K562 (cell line): Measurements from ENCODE around the gene SLC9A3. TPM values are rescaled to one million over a fixed set of nuclear protein-coding genes. Genes with fewer than 3 reads are reported as not detected.

Experiments
- ATAC-seq: fragments of 200-7000 bp; cut with Tn5 transposase; 3 replicates; pipeline ENCODE4 v1.9.1; 2020; ENCODE audit warnings: moderate library complexity
- BruUV-seq: library from RNA; stranded (reverse); fragments of 400-500 nt; replicated peaks from 2 replicates; lab custom pipeline; 2021; lab: Mats Ljungman, UMichigan
- CTCF ChIA-PET: fragments of 300-600 bp; formaldehyde crosslinking; extraction: SDS; loops from one replicate; lab custom pipeline; 2021; ENCODE audit warnings: low intra/inter-chr PET ratio; lab: Yijun Ruan, JAX
- POLR2A ChIA-PET: fragments of 300-600, 350-650 bp; sonication (Branson Sonifier 250); formaldehyde crosslinking; extraction: SDS; loops from one replicate; lab custom pipeline; 2021; ENCODE audit warnings: antibody characterized with exemption, inconsistent platforms; lab: Yijun Ruan, JAX
- DNase-seq, 4 experiments: peaks; one replicate each; pipeline versions ENCODE4 v3.0.0 to v3.0.0-alpha.2; 2011 to 2018; ENCODE audit warnings: low spot score in 3 of 4, mixed read lengths in 3 of 4; ENCODE audit errors: extremely low read depth in 1 of 4
- FAIRE-seq: peaks from 2 replicates; lab custom pipeline; 2011; peaks lifted over from hg19 to GRCh38; lab: Jason Lieb, UNC
- H2AFZ ChIP-seq: 2 replicates; pipeline ENCODE4 v1.6.0; 2011; ENCODE audit warnings: low read depth, low read length, control low read depth, inconsistent platforms
- H3K27ac ChIP-seq: fragments of 200-600 bp; 3 replicates; pipeline ENCODE4 v1.8.0; 2011; ENCODE audit warnings: low read depth, mild to moderate bottlenecking, control low read depth, inconsistent platforms, low read length, moderate library complexity, mixed read lengths; ENCODE audit errors: extremely low read depth
- H3K27me3 ChIP-seq, 2 experiments: fragments of 300-600 bp in 1 of 2; 2 replicates in 1 of 2; 3 replicates in 1 of 2; pipeline versions ENCODE4 v1.6.0 to v1.8.0; 2011; ENCODE audit warnings: inconsistent platforms in 2 of 2, low read length in 2 of 2, mild to moderate bottlenecking in 1 of 2, mixed read lengths in 1 of 2, moderate library complexity in 1 of 2; ENCODE audit not compliant: control insufficient read depth in 2 of 2, insufficient read depth in 2 of 2
- H3K36me3 ChIP-seq: fragments of 300-600 bp; 3 replicates; pipeline ENCODE4 v1.8.0; 2011; ENCODE audit warnings: mild to moderate bottlenecking, low read length, inconsistent platforms; ENCODE audit not compliant: control insufficient read depth, insufficient read depth
- H3K4me1 ChIP-seq, 2 experiments: fragments of 200-600 bp in 1 of 2; replicated peaks in 1 of 2; 2 replicates in 1 of 2; 3 replicates in 1 of 2; pipeline versions ENCODE4 v1.5.1 to v1.8.0; 2011; ENCODE audit warnings: inconsistent platforms in 2 of 2, low read length in 2 of 2, mild to moderate bottlenecking in 1 of 2, mixed read lengths in 1 of 2, moderate library complexity in 1 of 2; ENCODE audit not compliant: control insufficient read depth in 2 of 2, insufficient read depth in 2 of 2
- H3K4me2 ChIP-seq: 2 replicates; pipeline ENCODE4 v1.6.1; 2011; ENCODE audit warnings: low read length, control low read depth, inconsistent platforms, mixed read lengths; ENCODE audit not compliant: insufficient read depth
- H3K4me3 ChIP-seq: fragments of 200-600 bp; sonication (generic), shearing (Covaris generic); 2 replicates; pipeline ENCODE4 v1.5.1; 2016; ENCODE audit warnings: control low read depth, inconsistent platforms
- H3K79me2 ChIP-seq: fragments of 200-600 bp; 3 replicates; pipeline ENCODE4 v1.8.0; 2011; ENCODE audit warnings: low read length, inconsistent platforms; ENCODE audit not compliant: control insufficient read depth, insufficient read depth
- H3K9ac ChIP-seq, 2 experiments: 2 replicates each; pipeline versions ENCODE4 v1.6.0 to v1.6.1; 2011; ENCODE audit warnings: low read depth in 2 of 2, low read length in 2 of 2, control low read depth in 1 of 2, inconsistent platforms in 1 of 2, mild to moderate bottlenecking in 1 of 2, mixed read lengths in 1 of 2; ENCODE audit not compliant: insufficient read depth in 1 of 2
- H3K9me1 ChIP-seq: one replicate; pipeline ENCODE4 v1.6.0; 2011; ENCODE audit warnings: inconsistent platforms, mild to moderate bottlenecking, low read length, moderate library complexity; ENCODE audit not compliant: control insufficient read depth, insufficient read depth
- H3K9me3 ChIP-seq: replicated peaks from 2 replicates; pipeline ENCODE4 v1.5.1; 2011; ENCODE audit warnings: low read depth, low read length, inconsistent platforms; ENCODE audit not compliant: control insufficient read depth, insufficient read depth
- H4K20me1 ChIP-seq: replicated peaks from 2 replicates; pipeline ENCODE4 v1.6.1; 2011; ENCODE audit warnings: low read length, inconsistent platforms, mixed read lengths; ENCODE audit not compliant: control insufficient read depth, insufficient read depth
- POLR2G ChIP-seq: fragments of 200-400 bp; formaldehyde crosslinking; IDR thresholded peaks from 2 replicates; pipeline ENCODE4 v1.6.1; 2017; ENCODE audit warnings: low read depth, mild to moderate bottlenecking, antibody characterized with exemption, low read length, moderate library complexity
- RBFOX2 ChIP-seq: fragments of 200-400 bp; formaldehyde crosslinking; IDR thresholded peaks from 2 replicates; pipeline ENCODE4 v1.6.1; 2017; ENCODE audit warnings: low read depth, mild to moderate bottlenecking, low read length, moderate library complexity
- SAP30 ChIP-seq: fragments of 200-600 bp; sonication (generic); IDR thresholded peaks from 2 replicates; pipeline ENCODE4 v1.6.1; 2012; ENCODE audit warnings: borderline replicate concordance, low read depth, mild to moderate bottlenecking, moderate library complexity, low read length, control low read depth, inconsistent platforms; ENCODE audit not compliant: insufficient read depth, poor library complexity, severe bottlenecking
- SREBF1 ChIP-seq: fragments of 150-350 bp; IDR thresholded peaks from 2 replicates; pipeline ENCODE4 v1.6.1; 2014; ENCODE audit warnings: antibody characterized with exemption, low read depth, low read length, borderline replicate concordance
- TEAD1 ChIP-seq, 2 experiments: fragments of 450-650 bp in 1 of 2; sonication (generic) in 1 of 2; formaldehyde crosslinking; IDR thresholded peaks; 2 replicates each; pipeline versions ENCODE4 v1.4.0 to v1.8.0; 2020 to 2022; ENCODE audit warnings: mild to moderate bottlenecking in 2 of 2, missing genetic modification reagents in 1 of 2
- WGBS: fragments of 100-300 bp; shearing (Covaris generic); methylation state at CpG from one replicate; pipeline ENCODE4 v1.1.6; 2016; ENCODE audit warnings: low coverage, mixed read lengths; ENCODE audit not compliant: insufficient coverage; ENCODE audit errors: missing lambda C conversion rate; 5-methylcytosine and 5-hydroxymethylcytosine counted together
- in situ Hi-C: fragments of 300-500 bp; cut with MboI; formaldehyde crosslinking; loops from 4 replicates; pipeline ENCODE4 v1.15.0; 2018; ENCODE audit warnings: inconsistent platforms, mixed read lengths
- intact Hi-C: fragments of 100-400 bp; cut with micrococcal nuclease; formaldehyde crosslinking; loops from 2 replicates; pipeline ENCODE4 v1.14.2; 2022
- polyA plus RNA-seq, 8 experiments: library from polyadenylated mRNA; depleted of rRNA in 4 of 8; stranded (reverse) in 5 of 8; unstranded in 3 of 8; fragments of >200 nt; fragmentation: Nextera tagmentation in 2 of 8; fragmentation: Illumina TruSeq in 1 of 8; extraction: Ambion mirVana in 2 of 8; extraction: Trizol in 1 of 8; gene quantifications; 2 replicates each; pipeline versions ENCODE4 v1.2.1 to v1.2.3, GENCODE V29; 2011 to 2014; ENCODE audit warnings: inconsistent platforms in 1 of 8, missing spikeins in 1 of 8
- total RNA-seq, 7 experiments: library from RNA; depleted of rRNA in 6 of 7; stranded (reverse); fragments of >200 nt in 6 of 7; fragmentation: Illumina TruSeq in 2 of 7; extraction: Trizol in 2 of 7; gene quantifications; 2 replicates each; pipeline versions ENCODE4 v1.2.1 to v1.2.3, GENCODE V29; 2011 to 2021; ENCODE audit warnings: low replicate concordance in 1 of 7
- TF ChIP-seq, protein P1 (sequence below): fragments of 450-650 bp; conservative IDR thresholded peaks from 2 replicates; pipeline ENCODE4 v1.6.1; 2016; ENCODE audit warnings: missing genetic modification characterization, low read depth, mild to moderate bottlenecking, control low read depth, missing compliant biosample characterization
- TF ChIP-seq, protein P2 (sequence below), 2 experiments: fragments of 250-450 bp in 1 of 2; fragments of 450-650 bp in 1 of 2; sonication (Bioruptor Pico) in 1 of 2; IDR thresholded peaks; 2 replicates each; pipeline versions ENCODE4 v1.6.1 to v1.8.0; 2016 to 2021; ENCODE audit warnings: mild to moderate bottlenecking in 2 of 2, moderate library complexity in 2 of 2, missing compliant biosample characterization in 1 of 2, missing genetic modification characterization in 1 of 2

The SLC9A3 gene
- total and polyA plus RNA-seq, 9 of the 15 experiments (the other 6 are each of a cell fraction or from before 2014, with no cell fraction given), result 1.5 to 5.8 (median 3.7) TPM; not detected in 2

DNA sequence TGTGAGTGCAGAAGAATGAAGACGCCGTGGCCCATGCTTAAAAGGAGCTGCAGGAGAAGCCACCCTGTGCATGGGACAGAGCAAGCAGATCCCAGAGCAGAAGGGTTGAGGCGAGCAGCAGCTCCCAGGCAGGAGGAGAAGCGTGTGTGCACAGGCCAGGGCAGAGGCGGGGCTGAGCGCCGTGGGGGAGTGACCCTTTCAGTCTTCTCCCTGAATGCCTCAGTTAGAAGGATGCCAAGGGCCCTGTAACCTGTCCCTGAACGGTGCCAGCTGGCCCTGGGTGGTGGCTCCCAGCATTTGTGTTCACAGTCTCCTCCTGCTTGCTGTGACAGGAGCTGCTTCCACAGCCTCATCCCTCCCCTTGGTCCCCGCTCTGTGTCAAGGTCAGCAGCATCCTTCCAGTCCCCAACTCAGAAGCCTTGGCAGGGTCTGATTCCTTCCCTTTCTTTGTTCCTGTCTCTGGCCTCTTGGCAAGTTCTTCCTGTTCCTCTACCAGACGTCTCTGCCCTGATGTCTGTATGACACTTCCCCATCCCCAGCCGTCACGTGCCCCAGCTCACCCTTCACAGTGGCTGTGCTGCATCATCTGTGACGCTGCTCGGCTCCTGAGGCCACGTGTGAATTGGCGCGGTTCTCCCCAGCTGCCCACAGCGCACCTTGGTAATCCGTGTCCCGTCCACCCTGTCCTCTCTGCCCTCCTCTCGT, 76.0 kb downstream of the SLC9A3 start:
- no peak overlapping the region for H3K4me3 ChIP-seq
- TF ChIP-seq SREBF1, result no peak
- no peak for TF ChIP-seq SAP30
- TF ChIP-seq, protein P1, sequence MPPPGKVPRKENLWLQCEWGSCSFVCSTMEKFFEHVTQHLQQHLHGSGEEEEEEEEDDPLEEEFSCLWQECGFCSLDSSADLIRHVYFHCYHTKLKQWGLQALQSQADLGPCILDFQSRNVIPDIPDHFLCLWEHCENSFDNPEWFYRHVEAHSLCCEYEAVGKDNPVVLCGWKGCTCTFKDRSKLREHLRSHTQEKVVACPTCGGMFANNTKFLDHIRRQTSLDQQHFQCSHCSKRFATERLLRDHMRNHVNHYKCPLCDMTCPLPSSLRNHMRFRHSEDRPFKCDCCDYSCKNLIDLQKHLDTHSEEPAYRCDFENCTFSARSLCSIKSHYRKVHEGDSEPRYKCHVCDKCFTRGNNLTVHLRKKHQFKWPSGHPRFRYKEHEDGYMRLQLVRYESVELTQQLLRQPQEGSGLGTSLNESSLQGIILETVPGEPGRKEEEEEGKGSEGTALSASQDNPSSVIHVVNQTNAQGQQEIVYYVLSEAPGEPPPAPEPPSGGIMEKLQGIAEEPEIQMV (tag), result no peak
- 0 out of 2 replicates have a peak, but pooled peaks have one; percentile 19 for TF ChIP-seq POLR2G
- TF ChIP-seq, protein P2, sequence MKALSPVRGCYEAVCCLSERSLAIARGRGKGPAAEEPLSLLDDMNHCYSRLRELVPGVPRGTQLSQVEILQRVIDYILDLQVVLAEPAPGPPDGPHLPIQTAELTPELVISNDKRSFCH (CRISPR knock-in tag; IDR thresholded peaks at IDR 0.05), result no peak
- TF ChIP-seq, protein P2 (tag; IDR thresholded peaks at IDR 0.05), result no peak
- TF ChIP-seq RBFOX2, result 0 out of 2 replicates have a peak, but pooled peaks have one; percentile 25
- no peak for TF ChIP-seq TEAD1 (CRISPR knock-in tag; IDR thresholded peaks at IDR 0.05)
- TF ChIP-seq, all 486 proteins: peak for 2
- DNase-seq (no peak), ATAC-seq (no peak), FAIRE-seq (no peak)
- intact Hi-C loops, result no loop called here
- Histone ChIP-seq H3K4me1 (peaks cover 6 to 19% of the 10 kb centered on the region in 2 experiments; a peak in 3 of 5 replicates), H2AFZ (no peak overlapping the region), H3K36me3 (peaks cover 70% of the 10 kb centered on the region), H3K27me3 (no peaks in the 10 kb centered on the region), H4K20me1 (no peaks in the 10 kb centered on the region; the same call in 1 of the 2 replicates), H3K79me2 (peaks cover 20% of the 10 kb centered on the region), H3K9me1 (peaks cover 8% of the 10 kb centered on the region), H3K27ac (no peak overlapping the region), H3K4me2 (no peak overlapping the region), H3K9ac (no peak overlapping the region), H3K9me3 (peaks cover 8% of the 10 kb centered on the region)
- CTCF ChIA-PET, result no interaction called here
- BruUV-seq, result no TSS peak
- POLR2A ChIA-PET, result no interaction called here
- in situ Hi-C loops, result no loop called here
- WGBS, result 95% methylated on average over 20 of the region's 21 CpGs
